Measurements from ENCODE around the gene C17orf75. TPM values are rescaled to one million over a fixed set of nuclear protein-coding genes. Genes with fewer than 3 reads are reported as not detected.

The C17orf75 gene
- total RNA-seq, 2 donors from 2014 or later = 15.3 to 16.3 TPM

- TF ChIP-seq POLR2A (IDR thresholded peaks at IDR 0.05) (no peak), POLR2AphosphoS5 (IDR thresholded peaks at IDR 0.05) (no peak)
- TF ChIP-seq, protein P1, sequence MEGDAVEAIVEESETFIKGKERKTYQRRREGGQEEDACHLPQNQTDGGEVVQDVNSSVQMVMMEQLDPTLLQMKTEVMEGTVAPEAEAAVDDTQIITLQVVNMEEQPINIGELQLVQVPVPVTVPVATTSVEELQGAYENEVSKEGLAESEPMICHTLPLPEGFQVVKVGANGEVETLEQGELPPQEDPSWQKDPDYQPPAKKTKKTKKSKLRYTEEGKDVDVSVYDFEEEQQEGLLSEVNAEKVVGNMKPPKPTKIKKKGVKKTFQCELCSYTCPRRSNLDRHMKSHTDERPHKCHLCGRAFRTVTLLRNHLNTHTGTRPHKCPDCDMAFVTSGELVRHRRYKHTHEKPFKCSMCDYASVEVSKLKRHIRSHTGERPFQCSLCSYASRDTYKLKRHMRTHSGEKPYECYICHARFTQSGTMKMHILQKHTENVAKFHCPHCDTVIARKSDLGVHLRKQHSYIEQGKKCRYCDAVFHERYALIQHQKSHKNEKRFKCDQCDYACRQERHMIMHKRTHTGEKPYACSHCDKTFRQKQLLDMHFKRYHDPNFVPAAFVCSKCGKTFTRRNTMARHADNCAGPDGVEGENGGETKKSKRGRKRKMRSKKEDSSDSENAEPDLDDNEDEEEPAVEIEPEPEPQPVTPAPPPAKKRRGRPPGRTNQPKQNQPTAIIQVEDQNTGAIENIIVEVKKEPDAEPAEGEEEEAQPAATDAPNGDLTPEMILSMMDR (IDR thresholded peaks at IDR 0.05) = no peak
- Histone ChIP-seq H3K4me1 (replicated peaks) (no peaks in the 10 kb centered on the region), H3K27me3 (replicated peaks; ENCODE audit: insufficient read depth) (no peaks in the 10 kb centered on the region), H3K9me3 (no peaks in the 10 kb centered on the region), H3K36me3 (no peaks in the 10 kb centered on the region), H3K4me3 (no peak overlapping the region), H3K27ac (no peak overlapping the region)
- DNase-seq (ENCODE audit: low spot score) = no peak
- WGBS = 92% methylated on average over 10 of the region's 10 CpGs
- intact Hi-C loops (cut with DNase I) = no loop called here
Observed at GRCh38 chr17:32287804-32288511, 54.0 kb downstream of the C17orf75 start.

- Histone ChIP-seq H3K4me1 (replicated peaks) (no peaks in the 10 kb centered on the region), H3K4me3 (no peak overlapping the region), H3K27me3 (replicated peaks; ENCODE audit: insufficient read depth) (no peaks in the 10 kb centered on the region), H3K27ac (no peak overlapping the region), H3K36me3 (no peaks in the 10 kb centered on the region), H3K9me3 (no peaks in the 10 kb centered on the region)
- DNase-seq (ENCODE audit: low spot score) = no peak
- TF ChIP-seq, protein P1 (IDR thresholded peaks at IDR 0.05) = no peak
- TF ChIP-seq POLR2A (IDR thresholded peaks at IDR 0.05) (no peak), POLR2AphosphoS5 (IDR thresholded peaks at IDR 0.05) (no peak)
- WGBS = 80% methylated on average over 5 of the region's 5 CpGs
- intact Hi-C loops (cut with DNase I) = no loop called here
Observed at GRCh38 chr17:32286518-32286900, 55.5 kb downstream of the C17orf75 start.

GRCh38 chr17:32285746-32286517, 56.0 kb downstream of the C17orf75 start:
- Histone ChIP-seq H3K9me3 (no peaks in the 10 kb centered on the region), H3K36me3 (no peaks in the 10 kb centered on the region), H3K27ac (no peak overlapping the region), H3K4me3 (no peak overlapping the region), H3K27me3 (replicated peaks; ENCODE audit: insufficient read depth) (no peaks in the 10 kb centered on the region), H3K4me1 (replicated peaks) (no peaks in the 10 kb centered on the region)
- intact Hi-C loops (cut with DNase I) = no loop called here
- DNase-seq (ENCODE audit: low spot score) = no peak
- 84% methylated on average over 9 of the region's 9 CpGs for WGBS
- TF ChIP-seq, protein P1 (IDR thresholded peaks at IDR 0.05) = no peak
- TF ChIP-seq POLR2A (IDR thresholded peaks at IDR 0.05) = no peak
- TF ChIP-seq POLR2AphosphoS5 (IDR thresholded peaks at IDR 0.05) = no peak

- no peak overlapping the region for H3K4me3 ChIP-seq
- TF ChIP-seq POLR2AphosphoS5 (IDR thresholded peaks at IDR 0.05) = no peak
- TF ChIP-seq, protein P1 (IDR thresholded peaks at IDR 0.05) = no peak
- no peak for TF ChIP-seq POLR2A (IDR thresholded peaks at IDR 0.05)
- intact Hi-C loops (cut with DNase I) = no loop called here
- DNase-seq (ENCODE audit: low spot score) = no peak
- H3K9me3 ChIP-seq = no peaks in the 10 kb centered on the region
- H3K27me3 ChIP-seq (replicated peaks; ENCODE audit: insufficient read depth) = no peaks in the 10 kb centered on the region
- H3K4me1 ChIP-seq (replicated peaks) = no peaks in the 10 kb centered on the region
- WGBS = 95% methylated on average over 8 of the region's 8 CpGs
- no peak overlapping the region for H3K27ac ChIP-seq
- H3K36me3 ChIP-seq = no peaks in the 10 kb centered on the region
Observed at GRCh38 chr17:32285306-32285705, 56.7 kb downstream of the C17orf75 start.

Data from prostate gland (tissue), 2 donors.